HCT116 (cell line): ENCODE data around the gene MYBPC1. TPM values are rescaled to one million over a fixed set of nuclear protein-coding genes. Genes with fewer than 3 reads are reported as not detected.

ENCODE experiments used
- ATAC-seq: fragments of 200-7000 bp; cut with Tn5 transposase; 2 replicates; pipeline ENCODE4 v1.9.1; 2020; ENCODE audit warnings: mild to moderate bottlenecking, moderate library complexity
- BruUV-seq: library from RNA; stranded (reverse); fragments of 400-500 nt; replicated peaks from 2 replicates; lab custom pipeline; 2021; lab: Mats Ljungman, UMichigan
- CTCF ChIA-PET: fragments of 300-600 bp; sonication (Branson Sonifier 250); formaldehyde crosslinking; loops from one replicate; lab custom pipeline; 2021; ENCODE audit warnings: antibody characterized with exemption; lab: Charles Lee
- POLR2A ChIA-PET: fragments of 300-600, 350-600 bp; sonication (Branson Sonifier 250); formaldehyde crosslinking; loops from one replicate; lab custom pipeline; 2021; ENCODE audit warnings: antibody characterized with exemption; lab: Charles Lee
- RAD21 ChIA-PET, 2 experiments: fragments of 300-600 bp; sonication (Branson Sonifier 250); formaldehyde crosslinking; loops; one replicate each; lab custom pipeline; 2023; ENCODE audit warnings: low total read pairs in 2 of 2; ENCODE audit not compliant: uncharacterized antibody in 2 of 2, unreplicated experiment in 2 of 2, low non-redundant PET in 1 of 2; lab: Charles Lee
- DNase-seq: peaks from one replicate; pipeline ENCODE4 v3.0.0-alpha.2; 2010; ENCODE audit warnings: low read depth, low spot score
- H2AFZ ChIP-seq: fragments of 200-600 bp; shearing (Covaris generic), sonication (generic); 2 replicates; pipeline ENCODE4 v1.6.1; 2017; ENCODE audit warnings: low read depth, mixed run types, mixed read lengths, antibody characterized with exemption, low read length; ENCODE audit not compliant: poor library complexity, severe bottlenecking
- H3K27ac ChIP-seq: 2 replicates; pipeline ENCODE4 v1.5.1; 2012; ENCODE audit warnings: low read depth, low read length
- H3K27me3 ChIP-seq: fragments of 200-600 bp; sonication (generic); 2 replicates; pipeline ENCODE4 v1.6.1; 2016; ENCODE audit warnings: mixed run types, low read length, mixed read lengths; ENCODE audit not compliant: insufficient read depth
- H3K36me3 ChIP-seq, 2 experiments: fragments of 200-500 bp in 1 of 2; fragments of 200-600 bp in 1 of 2; sonication (Bioruptor generic) in 1 of 2; sonication (generic) in 1 of 2; 2 replicates each; pipeline versions ENCODE4 v1.5.1 to v1.6.1; 2014 to 2016; ENCODE audit warnings: low read length in 2 of 2, inconsistent platforms in 1 of 2, mixed read lengths in 1 of 2, mixed run types in 1 of 2; ENCODE audit not compliant: insufficient read depth in 2 of 2, control insufficient read depth in 1 of 2
- H3K4me1 ChIP-seq, 2 experiments: fragments of 200-600 bp in 1 of 2; sonication (generic) in 1 of 2; 2 replicates each; pipeline versions ENCODE4 v1.5.1 to v1.6.1; 2012 to 2017; ENCODE audit warnings: low read length in 2 of 2, inconsistent platforms in 1 of 2, mild to moderate bottlenecking in 1 of 2, mixed read lengths in 1 of 2, mixed run types in 1 of 2, moderate library complexity in 1 of 2; ENCODE audit not compliant: insufficient read depth in 2 of 2, control insufficient read depth in 1 of 2
- H3K4me2 ChIP-seq: fragments of 200-600 bp; sonication (generic); 2 replicates; pipeline ENCODE4 v1.6.1; 2017; ENCODE audit warnings: mixed run types, low read length, mixed read lengths
- H3K4me3 ChIP-seq, 2 experiments: fragments of 200-600 bp in 1 of 2; sonication (generic) in 1 of 2; replicated peaks in 1 of 2; 2 replicates each; pipeline ENCODE4 v1.5.1; 2011 to 2016; ENCODE audit warnings: low read length in 2 of 2, control low read depth in 1 of 2, low read depth in 1 of 2, mild to moderate bottlenecking in 1 of 2, mixed read lengths in 1 of 2, mixed run types in 1 of 2
- H3K79me2 ChIP-seq: fragments of 200-600 bp; sonication (generic); 2 replicates; pipeline ENCODE4 v1.6.1; 2017; ENCODE audit warnings: mild to moderate bottlenecking, mixed run types, low read length, moderate library complexity, mixed read lengths; ENCODE audit not compliant: insufficient read depth
- H3K9ac ChIP-seq: fragments of 200-600 bp; sonication (generic); 2 replicates; pipeline ENCODE4 v1.6.1; 2016; ENCODE audit warnings: low read length, mixed read lengths
- H3K9me2 ChIP-seq: fragments of 200-600 bp; sonication (generic), shearing (Covaris generic); 2 replicates; pipeline ENCODE4 v1.6.1; 2017; ENCODE audit warnings: mixed run types, mild to moderate bottlenecking, moderate library complexity; ENCODE audit not compliant: insufficient read depth
- H3K9me3 ChIP-seq, 2 experiments: fragments of 200-500 bp in 1 of 2; fragments of 200-600 bp in 1 of 2; sonication (Bioruptor generic) in 1 of 2; sonication (generic) in 1 of 2; 2 replicates each; pipeline ENCODE4 v1.6.1; 2014 to 2017; ENCODE audit warnings: low read length in 2 of 2, mixed read lengths in 2 of 2, inconsistent platforms in 1 of 2, low read depth in 1 of 2, mild to moderate bottlenecking in 1 of 2, mixed run types in 1 of 2, moderate library complexity in 1 of 2; ENCODE audit not compliant: control insufficient read depth in 1 of 2, insufficient read depth in 1 of 2
- H4K20me1 ChIP-seq: fragments of 200-600 bp; sonication (generic), shearing (Covaris generic); 2 replicates; pipeline ENCODE4 v1.6.1; 2017; ENCODE audit warnings: mixed run types, mild to moderate bottlenecking, moderate library complexity; ENCODE audit not compliant: insufficient read depth
- CBX3 ChIP-seq: IDR thresholded peaks from 2 replicates; pipeline ENCODE4 v1.6.1; 2012; ENCODE audit warnings: low read depth
- EGR1 ChIP-seq: IDR thresholded peaks from 2 replicates; pipeline ENCODE4 v1.6.1; 2012; ENCODE audit warnings: low read depth
- ELF1 ChIP-seq: IDR thresholded peaks from 2 replicates; pipeline ENCODE4 v1.6.1; 2012; ENCODE audit warnings: low read depth, borderline replicate concordance
- EZH2 ChIP-seq: fragments of 200-600 bp; sonication (generic); IDR thresholded peaks from 2 replicates; pipeline ENCODE4 v1.6.1; 2017; ENCODE audit warnings: antibody characterized with exemption, mixed run types
- EZH2phosphoT487 ChIP-seq: fragments of 200-600 bp; IDR thresholded peaks from 2 replicates; pipeline ENCODE4 v1.6.1; 2018; ENCODE audit warnings: antibody characterized with exemption, borderline replicate concordance
- FOSL1 ChIP-seq: IDR thresholded peaks from 2 replicates; pipeline ENCODE4 v1.6.1; 2012; ENCODE audit warnings: low read depth
- JUND ChIP-seq: IDR thresholded peaks from 2 replicates; pipeline ENCODE4 v1.6.1; 2012
- POLR2AphosphoS5 ChIP-seq: IDR thresholded peaks from 2 replicates; pipeline ENCODE4 v1.6.1; 2011; ENCODE audit warnings: mild to moderate bottlenecking, low read depth, low read length, moderate library complexity
- SIN3A ChIP-seq: IDR thresholded peaks from 2 replicates; pipeline ENCODE4 v1.6.1; 2012; ENCODE audit warnings: low read depth
- SRF ChIP-seq: IDR thresholded peaks from 2 replicates; pipeline ENCODE4 v1.6.1; 2012; ENCODE audit warnings: low read depth
- TCF7L2 ChIP-seq: IDR thresholded peaks from 2 replicates; pipeline ENCODE4 v1.7.0; 2011; ENCODE audit warnings: borderline replicate concordance, inconsistent platforms; ENCODE audit not compliant: insufficient read depth, insufficient read length; ENCODE audit errors: extremely low read depth
- ZFX ChIP-seq: fragments of 450-650 bp; IDR thresholded peaks from 2 replicates; pipeline ENCODE4 v1.6.1; 2017
- intact Hi-C: fragments of 100-400 bp; cut with micrococcal nuclease; formaldehyde crosslinking; loops from 2 replicates; pipeline ENCODE4 v1.10.0; 2022
- total RNA-seq: library from RNA; stranded (reverse); gene quantifications from one replicate; pipeline ENCODE4 v1.2.1, GENCODE V29; 2021; ENCODE audit not compliant: unreplicated experiment
- TF ChIP-seq, protein P1 (sequence below), 3 experiments: fragments of 200-600 bp in 1 of 3; sonication (generic) in 1 of 3; IDR thresholded peaks in 2 of 3; conservative IDR thresholded peaks in 1 of 3; 2 replicates each; pipeline ENCODE4 v1.5.1; 2012 to 2017; ENCODE audit warnings: low read depth in 2 of 3, low read length in 2 of 3, antibody characterized with exemption in 1 of 3, borderline replicate concordance in 1 of 3, control low read depth in 1 of 3, mild to moderate bottlenecking in 1 of 3, mixed read lengths in 1 of 3, mixed run types in 1 of 3, moderate library complexity in 1 of 3; ENCODE audit not compliant: insufficient read depth in 1 of 3
- TF ChIP-seq, protein P2 (sequence below): IDR thresholded peaks from 2 replicates; pipeline ENCODE4 v1.6.1; 2011; ENCODE audit warnings: mild to moderate bottlenecking, low read length, moderate library complexity; ENCODE audit not compliant: insufficient replicate concordance; ENCODE audit errors: extremely low read depth
- TF ChIP-seq, protein P3 (sequence below): IDR thresholded peaks from 2 replicates; pipeline ENCODE4 v1.6.1; 2012

The MYBPC1 gene
- total RNA-seq, 1 experiment from 2014 or later: not detected

GRCh38 chr12:101678081-101678480 is 83.3 kb downstream of the MYBPC1 start:
- Histone ChIP-seq H3K9me2 (no peaks in the 10 kb centered on the region), H4K20me1 (no peaks in the 10 kb centered on the region), H2AFZ (no peak overlapping the region), H3K4me2 (no peak overlapping the region), H3K9ac (no peak overlapping the region), H3K79me2 (no peaks in the 10 kb centered on the region), H3K27ac (no peak overlapping the region), H3K4me3 (no peak overlapping the region), H3K9me3 (no peaks in the 10 kb centered on the region), H3K4me1 (no peaks in the 10 kb centered on the region), H3K27me3 (no peaks in the 10 kb centered on the region), H3K36me3 (no peaks in the 10 kb centered on the region)
- intact Hi-C loops: no loop called here
- ChIA-PET POLR2A (no interaction called here), CTCF (no interaction called here), RAD21 (no interaction called here)
- ATAC-seq: no peak
- DNase-seq: no peak
- no TSS peak for BruUV-seq
- TF ChIP-seq SRF (no peak), EZH2phosphoT487 (no peak), EZH2 (no peak), FOSL1 (no peak), JUND (no peak), ELF1 (no peak), CBX3 (no peak), SIN3A (no peak), EGR1 (no peak), ZFX (no peak), TCF7L2 (no peak), POLR2AphosphoS5 (no peak)
- TF ChIP-seq, protein P1, sequence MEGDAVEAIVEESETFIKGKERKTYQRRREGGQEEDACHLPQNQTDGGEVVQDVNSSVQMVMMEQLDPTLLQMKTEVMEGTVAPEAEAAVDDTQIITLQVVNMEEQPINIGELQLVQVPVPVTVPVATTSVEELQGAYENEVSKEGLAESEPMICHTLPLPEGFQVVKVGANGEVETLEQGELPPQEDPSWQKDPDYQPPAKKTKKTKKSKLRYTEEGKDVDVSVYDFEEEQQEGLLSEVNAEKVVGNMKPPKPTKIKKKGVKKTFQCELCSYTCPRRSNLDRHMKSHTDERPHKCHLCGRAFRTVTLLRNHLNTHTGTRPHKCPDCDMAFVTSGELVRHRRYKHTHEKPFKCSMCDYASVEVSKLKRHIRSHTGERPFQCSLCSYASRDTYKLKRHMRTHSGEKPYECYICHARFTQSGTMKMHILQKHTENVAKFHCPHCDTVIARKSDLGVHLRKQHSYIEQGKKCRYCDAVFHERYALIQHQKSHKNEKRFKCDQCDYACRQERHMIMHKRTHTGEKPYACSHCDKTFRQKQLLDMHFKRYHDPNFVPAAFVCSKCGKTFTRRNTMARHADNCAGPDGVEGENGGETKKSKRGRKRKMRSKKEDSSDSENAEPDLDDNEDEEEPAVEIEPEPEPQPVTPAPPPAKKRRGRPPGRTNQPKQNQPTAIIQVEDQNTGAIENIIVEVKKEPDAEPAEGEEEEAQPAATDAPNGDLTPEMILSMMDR (IDR thresholded peaks at IDR 0.05 in 2 of 3, conservative IDR thresholded peaks at IDR 0.05 in 1 of 3; ENCODE audit: borderline replicate concordance in 1 of 3, insufficient read depth in 1 of 3, low read depth in 2 of 3, low read length in 2 of 3): no peak
- TF ChIP-seq, protein P2, sequence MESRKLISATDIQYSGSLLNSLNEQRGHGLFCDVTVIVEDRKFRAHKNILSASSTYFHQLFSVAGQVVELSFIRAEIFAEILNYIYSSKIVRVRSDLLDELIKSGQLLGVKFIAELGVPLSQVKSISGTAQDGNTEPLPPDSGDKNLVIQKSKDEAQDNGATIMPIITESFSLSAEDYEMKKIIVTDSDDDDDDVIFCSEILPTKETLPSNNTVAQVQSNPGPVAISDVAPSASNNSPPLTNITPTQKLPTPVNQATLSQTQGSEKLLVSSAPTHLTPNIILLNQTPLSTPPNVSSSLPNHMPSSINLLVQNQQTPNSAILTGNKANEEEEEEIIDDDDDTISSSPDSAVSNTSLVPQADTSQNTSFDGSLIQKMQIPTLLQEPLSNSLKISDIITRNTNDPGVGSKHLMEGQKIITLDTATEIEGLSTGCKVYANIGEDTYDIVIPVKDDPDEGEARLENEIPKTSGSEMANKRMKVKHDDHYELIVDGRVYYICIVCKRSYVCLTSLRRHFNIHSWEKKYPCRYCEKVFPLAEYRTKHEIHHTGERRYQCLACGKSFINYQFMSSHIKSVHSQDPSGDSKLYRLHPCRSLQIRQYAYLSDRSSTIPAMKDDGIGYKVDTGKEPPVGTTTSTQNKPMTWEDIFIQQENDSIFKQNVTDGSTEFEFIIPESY: no peak
- TF ChIP-seq, protein P3, sequence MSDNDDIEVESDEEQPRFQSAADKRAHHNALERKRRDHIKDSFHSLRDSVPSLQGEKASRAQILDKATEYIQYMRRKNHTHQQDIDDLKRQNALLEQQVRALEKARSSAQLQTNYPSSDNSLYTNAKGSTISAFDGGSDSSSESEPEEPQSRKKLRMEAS: no peak
